ENCODE data around the gene KHDC1L. TPM values are rescaled to one million over a fixed set of nuclear protein-coding genes. Genes with fewer than 3 reads are reported as not detected.

Gene KHDC1L
- total RNA-seq, 3 donors from 2014 or later = not detected

DNA sequence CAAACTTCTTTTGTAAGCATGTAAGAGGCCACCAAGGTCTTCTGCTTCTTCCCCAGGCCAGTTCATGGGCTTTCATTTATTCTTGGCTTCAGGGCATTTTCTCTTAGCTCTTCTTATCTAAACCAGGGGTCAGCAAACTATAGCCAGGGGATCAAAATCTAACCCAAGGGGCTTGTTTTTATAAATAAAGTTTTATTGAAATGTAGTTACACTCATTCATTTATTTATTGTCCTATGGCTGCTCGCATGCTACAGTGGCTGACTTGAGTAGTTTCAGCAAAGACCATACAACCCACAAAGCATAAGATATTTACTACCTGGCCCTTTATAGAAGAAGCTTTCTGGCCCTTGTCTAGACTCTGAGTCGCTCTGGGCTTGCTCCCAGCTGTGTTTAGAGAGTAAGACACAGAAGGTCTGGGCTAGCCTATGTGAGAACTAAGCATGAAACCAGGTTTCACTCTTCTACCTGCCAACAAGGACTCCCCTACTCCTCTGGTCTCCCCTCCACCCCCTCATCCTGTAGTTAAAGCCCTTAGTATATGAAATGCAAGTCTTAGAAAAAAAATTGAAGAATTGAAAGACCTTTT is 43.2 kb downstream of the KHDC1L start:
- no peaks in the 10 kb centered on the region for H3K4me1 ChIP-seq
- no peak for DNase-seq (ENCODE audit: low spot score in 2 of 2)
- H3K9me3 ChIP-seq = no peaks in the 10 kb centered on the region
- no peak overlapping the region for H3K27ac ChIP-seq
- intact Hi-C loops (cut with DNase I; ENCODE audit: low total_unique reads) = no loop called here
- no peaks in the 10 kb centered on the region for H3K36me3 ChIP-seq
- no peaks in the 10 kb centered on the region for H3K27me3 ChIP-seq
- no peak for TF ChIP-seq POLR2AphosphoS5 (IDR thresholded peaks at IDR 0.05)
- TF ChIP-seq POLR2A (IDR thresholded peaks at IDR 0.05) = no peak
- TF ChIP-seq, protein P1, sequence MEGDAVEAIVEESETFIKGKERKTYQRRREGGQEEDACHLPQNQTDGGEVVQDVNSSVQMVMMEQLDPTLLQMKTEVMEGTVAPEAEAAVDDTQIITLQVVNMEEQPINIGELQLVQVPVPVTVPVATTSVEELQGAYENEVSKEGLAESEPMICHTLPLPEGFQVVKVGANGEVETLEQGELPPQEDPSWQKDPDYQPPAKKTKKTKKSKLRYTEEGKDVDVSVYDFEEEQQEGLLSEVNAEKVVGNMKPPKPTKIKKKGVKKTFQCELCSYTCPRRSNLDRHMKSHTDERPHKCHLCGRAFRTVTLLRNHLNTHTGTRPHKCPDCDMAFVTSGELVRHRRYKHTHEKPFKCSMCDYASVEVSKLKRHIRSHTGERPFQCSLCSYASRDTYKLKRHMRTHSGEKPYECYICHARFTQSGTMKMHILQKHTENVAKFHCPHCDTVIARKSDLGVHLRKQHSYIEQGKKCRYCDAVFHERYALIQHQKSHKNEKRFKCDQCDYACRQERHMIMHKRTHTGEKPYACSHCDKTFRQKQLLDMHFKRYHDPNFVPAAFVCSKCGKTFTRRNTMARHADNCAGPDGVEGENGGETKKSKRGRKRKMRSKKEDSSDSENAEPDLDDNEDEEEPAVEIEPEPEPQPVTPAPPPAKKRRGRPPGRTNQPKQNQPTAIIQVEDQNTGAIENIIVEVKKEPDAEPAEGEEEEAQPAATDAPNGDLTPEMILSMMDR (IDR thresholded peaks at IDR 0.05) = no peak
- H3K4me3 ChIP-seq = no peak overlapping the region

DNA sequence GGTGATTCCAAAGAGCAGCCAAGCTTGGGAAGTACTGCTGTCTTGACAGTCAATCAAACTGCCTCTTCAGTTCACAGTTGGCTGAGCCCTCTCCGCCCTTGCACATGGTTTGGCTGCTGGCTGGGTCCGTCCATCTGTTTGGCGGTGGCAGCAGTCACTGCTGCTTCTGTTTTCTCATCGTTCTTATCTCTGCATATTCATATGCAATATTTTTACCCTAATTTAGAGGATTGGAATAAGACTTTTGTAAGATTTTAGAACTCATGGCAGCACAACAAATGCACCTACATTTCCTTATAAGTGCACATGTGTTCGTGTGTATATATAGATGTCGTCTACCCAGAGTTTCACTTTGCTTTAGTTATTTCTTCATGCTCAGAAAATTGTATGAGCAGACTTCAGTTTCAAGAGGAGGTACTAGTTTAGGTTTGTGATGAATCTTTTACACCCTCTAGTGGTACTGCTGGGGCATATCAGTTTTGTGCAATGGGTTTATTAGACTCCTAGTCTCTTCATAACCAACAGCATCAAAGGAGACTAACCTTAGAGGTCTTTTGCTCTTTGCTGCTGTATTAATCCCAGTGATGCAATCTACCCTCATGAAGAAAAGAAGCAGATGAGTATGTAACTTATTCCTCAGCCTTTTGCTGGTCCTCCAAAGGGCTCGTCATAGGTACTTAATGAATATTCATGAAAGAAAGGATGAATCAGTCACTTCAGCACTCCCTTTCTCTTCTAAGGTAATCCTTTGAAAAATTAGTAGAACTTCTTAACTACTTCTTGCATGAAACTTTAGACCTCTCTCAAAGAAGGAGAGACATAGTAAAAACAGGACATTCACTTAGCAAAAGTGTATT is 44.3 kb downstream of the KHDC1L start:
- H3K4me1 ChIP-seq = no peaks in the 10 kb centered on the region
- H3K4me3 ChIP-seq = peak overlapping the region; percentile 17 to 54 (median 29)
- intact Hi-C loops (cut with DNase I; ENCODE audit: low total_unique reads) = no loop called here
- TF ChIP-seq, protein P1 (IDR thresholded peaks at IDR 0.05) = peak; percentile 66 to 77 (median 74)
- TF ChIP-seq POLR2AphosphoS5 (IDR thresholded peaks at IDR 0.05) (no peak), POLR2A (IDR thresholded peaks at IDR 0.05) (no peak)
- no peak for DNase-seq (ENCODE audit: low spot score in 2 of 2)
- no peaks in the 10 kb centered on the region for H3K36me3 ChIP-seq
- H3K9me3 ChIP-seq = no peaks in the 10 kb centered on the region
- H3K27ac ChIP-seq = no peak overlapping the region
- H3K27me3 ChIP-seq = no peaks in the 10 kb centered on the region

DNA sequence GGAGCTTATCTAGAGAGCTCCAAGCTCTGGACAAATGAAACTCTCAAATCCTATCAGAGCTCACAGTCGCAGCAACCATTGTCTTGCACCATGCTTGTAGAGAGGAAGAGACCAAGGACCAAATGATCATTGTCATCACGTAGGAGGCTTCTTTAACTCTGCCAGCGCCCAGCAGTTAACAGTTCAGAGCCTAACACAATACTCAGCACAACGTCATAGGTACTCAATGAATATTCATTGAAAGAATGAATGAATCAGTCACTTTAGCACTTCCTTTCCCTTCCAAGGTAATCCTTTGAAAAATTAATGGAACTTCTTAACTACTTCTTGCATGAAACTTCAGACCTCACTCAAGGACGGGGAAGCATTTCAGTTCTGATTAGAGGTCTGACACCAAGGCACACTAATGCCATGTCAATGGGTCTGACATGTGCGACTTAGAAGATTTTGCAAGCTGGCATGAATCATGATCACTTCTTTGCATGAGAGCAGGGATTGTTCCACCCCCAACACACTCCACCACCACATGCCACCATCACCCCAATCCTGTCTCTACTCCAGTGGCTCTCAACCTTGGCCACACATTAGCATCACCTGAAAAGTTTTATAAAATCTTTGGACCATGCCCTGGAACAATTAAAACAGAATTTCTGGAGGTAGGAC is 45.1 kb downstream of the KHDC1L start:
- Histone ChIP-seq H3K36me3 (no peaks in the 10 kb centered on the region), H3K27me3 (no peaks in the 10 kb centered on the region), H3K4me1 (no peaks in the 10 kb centered on the region), H3K4me3 (peak overlapping the region in 1 of 3 donors; percentile 54), H3K27ac (no peak overlapping the region), H3K9me3 (no peaks in the 10 kb centered on the region)
- intact Hi-C loops (cut with DNase I; ENCODE audit: low total_unique reads) = no loop called here
- no peak for DNase-seq (ENCODE audit: low spot score in 2 of 2)
- TF ChIP-seq, protein P1 (IDR thresholded peaks at IDR 0.05) = no peak
- TF ChIP-seq POLR2A (IDR thresholded peaks at IDR 0.05) = no peak
- TF ChIP-seq POLR2AphosphoS5 (IDR thresholded peaks at IDR 0.05) = no peak

DNA sequence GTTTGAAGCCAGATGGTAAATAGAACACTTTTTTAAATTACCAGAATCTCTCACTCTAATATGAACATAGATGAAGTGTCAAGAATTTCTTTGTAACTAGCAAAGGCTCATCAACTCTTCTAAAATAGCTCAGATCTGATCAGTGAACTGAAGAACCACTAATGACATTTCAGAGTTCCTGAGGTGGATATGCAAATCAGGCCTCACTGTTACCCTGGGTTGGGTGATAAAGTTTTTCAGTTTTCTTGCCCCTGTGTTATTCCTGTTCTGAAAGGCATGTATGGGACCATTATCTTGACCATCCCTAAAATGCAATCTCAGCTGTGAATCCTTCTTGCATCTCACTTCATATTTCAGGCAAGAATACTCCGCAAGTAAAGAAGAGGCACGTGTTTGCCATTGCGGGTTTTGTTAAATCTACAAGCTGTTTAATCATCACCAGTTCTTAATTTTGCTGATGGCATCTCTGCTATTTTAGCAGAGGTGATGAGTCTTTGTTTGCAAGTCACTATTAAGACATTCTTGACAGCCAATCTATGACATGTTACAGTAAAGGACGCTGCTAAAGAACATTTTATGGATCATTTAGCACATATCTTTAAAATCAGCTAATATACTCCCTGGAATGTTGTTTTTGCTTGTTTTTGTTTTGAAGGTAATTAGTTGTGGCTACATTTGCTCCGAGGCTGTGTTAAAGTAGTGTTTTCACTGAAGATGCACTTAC is 47.9 kb downstream of the KHDC1L start:
- Histone ChIP-seq H3K4me3 (no peak overlapping the region), H3K27me3 (no peaks in the 10 kb centered on the region), H3K27ac (no peak overlapping the region), H3K4me1 (no peaks in the 10 kb centered on the region), H3K36me3 (no peaks in the 10 kb centered on the region), H3K9me3 (no peaks in the 10 kb centered on the region)
- TF ChIP-seq POLR2A (IDR thresholded peaks at IDR 0.05) (no peak), POLR2AphosphoS5 (IDR thresholded peaks at IDR 0.05) (no peak)
- TF ChIP-seq, protein P1 (IDR thresholded peaks at IDR 0.05) = no peak
- no peak for DNase-seq (ENCODE audit: low spot score in 2 of 2)
- intact Hi-C loops (cut with DNase I; ENCODE audit: low total_unique reads) = no loop called here
